Gastroesophageal sphincter (tissue), 3 donors: ENCODE measurements around the gene KLHL18.

Experiments
- CTCF ChIP-seq, 4 experiments: fragments of 200-600 bp in 2 of 4; fragments of 450-650 bp in 2 of 4; sonication (generic) in 1 of 4; IDR thresholded peaks; one replicate each; pipeline ENCODE4 v1.5.1; 2017 to 2019; ENCODE audit warnings: antibody characterized with exemption in 4 of 4, mild to moderate bottlenecking in 2 of 4, moderate library complexity in 2 of 4
- EP300 ChIP-seq: sonication (generic); formaldehyde crosslinking; IDR thresholded peaks from one replicate; pipeline ENCODE4 v1.6.1; 2017; ENCODE audit warnings: antibody characterized with exemption, mild to moderate bottlenecking
- POLR2A ChIP-seq, 2 donors: fragments of 450-650 bp; IDR thresholded peaks; one replicate each; pipeline ENCODE4 v1.6.1; 2017; ENCODE audit warnings: antibody characterized with exemption in 2 of 2, mild to moderate bottlenecking in 2 of 2, moderate library complexity in 1 of 2
- POLR2AphosphoS5 ChIP-seq: sonication (generic); formaldehyde crosslinking; IDR thresholded peaks from one replicate; pipeline ENCODE4 v1.6.1; 2017; ENCODE audit warnings: antibody characterized with exemption

GRCh38 chr3:47362701-47363100 lies 80.0 kb downstream of the KLHL18 start:
- TF ChIP-seq CTCF (IDR thresholded peaks at IDR 0.05) (no peak), POLR2AphosphoS5 (no peak), POLR2A (IDR thresholded peaks at IDR 0.05) (no peak), EP300 (no peak)
